ENCODE measurements around the gene EPHA1. TPM values are rescaled to one million over a fixed set of nuclear protein-coding genes. Genes with fewer than 3 reads are reported as not detected.

EPHA1 gene
- total and polyA plus RNA-seq, 10 donors: 0.80 to 4.5 (median 2.3) TPM

GRCh38 chr7:143341842-143342241, 66.8 kb downstream of the EPHA1 start:
- Histone ChIP-seq H3K27me3 (replicated peaks in 1 of 7) (peaks cover 0 to 37% (median 8%) of the 10 kb centered on the region in 7 donors), H3K9me3 (no peaks in the 10 kb centered on the region), H3K36me3 (no peaks in the 10 kb centered on the region), H3K4me1 (peaks cover 0 to 12% (median 10%) of the 10 kb centered on the region in 6 donors), H3K27ac (no peak overlapping the region), H3K4me3 (no peak overlapping the region)
- 87 to 96% (median 93%) methylated on average over 8 of the region's 8 CpGs for WGBS, 5 donors
- no peak for TF ChIP-seq CTCF (IDR thresholded peaks at IDR 0.05 in 8 of 11, conservative IDR thresholded peaks at IDR 0.05 in 3 of 11)
- no peak for TF ChIP-seq POLR2A (IDR thresholded peaks at IDR 0.05)
- no peak for TF ChIP-seq POLR2AphosphoS5 (IDR thresholded peaks at IDR 0.05)
- no peak for DNase-seq
- intact Hi-C loops (cut with DNase I; ENCODE audit: low total_unique reads): no loop called here

Small RNA genes lying within 50 kb of the gene (microRNA-seq; reads per million reads assigned to microRNA genes)
- gene MIR6892: 0.28 to 1.8 (median 0.35) reads per million in 3 donors

Small RNA genes lying within 50 kb of the gene (small RNA-seq; reads per million reads assigned to genes)
- 0.14 to 0.46 (median 0.14) reads per million in 4 donors for gene MIR6892

Other genes with a start within 250 kb of the EPHA1 start
- gene TAS2R39, start 225.4 kb downstream of the EPHA1 start, total RNA-seq: not detected
- gene TAS2R39, start 225.4 kb downstream of the EPHA1 start, polyA plus RNA-seq: not detected
- gene TAS2R40, start 186.8 kb downstream of the EPHA1 start, total RNA-seq: not detected
- not detected for gene TAS2R40, start 186.8 kb downstream of the EPHA1 start, polyA plus RNA-seq
- gene GSTK1, start 145.4 kb downstream of the EPHA1 start, total RNA-seq: 100 to 1,000 TPM; 194 to 247 (median 231) TPM
- 100 to 1,000 TPM; 162 to 182 (median 178) TPM for gene GSTK1, start 145.4 kb downstream of the EPHA1 start, polyA plus RNA-seq
- 1 to 10 TPM in 4 of 7 donors, under 1 TPM in 3; 0.60 to 2.0 (median 1.2) TPM for gene TMEM139, start 123.9 kb downstream of the EPHA1 start, total RNA-seq
- gene TMEM139, start 123.9 kb downstream of the EPHA1 start, polyA plus RNA-seq: 1 to 10 TPM in 1 of 3 donors, under 1 TPM in 2; 0.52 to 2.3 (median 0.70) TPM
- 10 to 100 TPM; 32.7 to 51.0 (median 43.8) TPM for gene CASP2, start 120.5 kb downstream of the EPHA1 start, total RNA-seq
- 10 to 100 TPM in 2 of 3 donors, 1 to 10 TPM in 1; 9.9 to 14.5 (median 12.2) TPM for gene CASP2, start 120.5 kb downstream of the EPHA1 start, polyA plus RNA-seq
- under 1 TPM in 4 of 7 donors, not detected in 3; 0.07 to 0.54 (median 0.26) TPM for gene CLCN1, start 92.7 kb downstream of the EPHA1 start, total RNA-seq
- under 1 TPM; 0.06 to 0.08 (median 0.07) TPM for gene CLCN1, start 92.7 kb downstream of the EPHA1 start, polyA plus RNA-seq
- gene FAM131B, start 46.1 kb downstream of the EPHA1 start, total RNA-seq: 1 to 10 TPM in 1 of 7 donors, under 1 TPM in 6; 0.20 to 1.4 (median 0.74) TPM
- gene FAM131B, start 46.1 kb downstream of the EPHA1 start, polyA plus RNA-seq: under 1 TPM; 0.04 to 0.10 (median 0.09) TPM
- 100 to 1,000 TPM; 104 to 439 (median 211) TPM for gene ZYX, start 27.5 kb downstream of the EPHA1 start, total RNA-seq
- gene ZYX, start 27.5 kb downstream of the EPHA1 start, polyA plus RNA-seq: 10 to 100 TPM; 50.3 to 95.6 (median 53.6) TPM
- gene TAS2R60, start 34.6 kb upstream of the EPHA1 start, total RNA-seq: 1 to 10 TPM in 2 of 7 donors, under 1 TPM in 3, not detected in 2; 0.30 to 2.2 (median 0.85) TPM
- not detected for gene TAS2R60, start 34.6 kb upstream of the EPHA1 start, polyA plus RNA-seq
- gene TAS2R41, start 69.0 kb upstream of the EPHA1 start, total RNA-seq: under 1 TPM in 3 of 7 donors, not detected in 4; 0.41 to 0.95 (median 0.55) TPM
- gene TAS2R41, start 69.0 kb upstream of the EPHA1 start, polyA plus RNA-seq: not detected
- 1 to 10 TPM in 2 of 7 donors, under 1 TPM in 2, not detected in 3; 0.13 to 2.8 (median 1.0) TPM for gene CTAGE15, start 162.9 kb upstream of the EPHA1 start, total RNA-seq
- gene CTAGE15, start 162.9 kb upstream of the EPHA1 start, polyA plus RNA-seq: under 1 TPM in 2 of 3 donors, not detected in 1; 0.09 to 0.11 TPM
- 10 to 100 TPM in 1 of 7 donors, 1 to 10 TPM in 6; 4.6 to 12.3 (median 7.1) TPM for gene TCAF2, start 212.1 kb upstream of the EPHA1 start, total RNA-seq
- gene TCAF2, start 212.1 kb upstream of the EPHA1 start, polyA plus RNA-seq: 1 to 10 TPM; 1.0 to 1.3 (median 1.1) TPM